ENCODE data around the gene CIDEB.

- TF ChIP-seq ZNF281 (CRISPR knock-in tag; IDR thresholded peaks at IDR 0.05; ENCODE audit: borderline replicate concordance) (no peak), CTCF (CRISPR knock-in tag; IDR thresholded peaks at IDR 0.05) (no peak), SMARCE1 (IDR thresholded peaks at IDR 0.05; ENCODE audit: borderline replicate concordance) (no peak), ZNF382 (CRISPR knock-in tag; IDR thresholded peaks at IDR 0.05; ENCODE audit: borderline replicate concordance) (no peak), KLF15 (CRISPR knock-in tag; IDR thresholded peaks at IDR 0.05; ENCODE audit: borderline replicate concordance) (no peak), HNRNPH1 (optimal IDR thresholded peaks at IDR 0.05; ENCODE audit: low read depth, low read length) (no peak), SNAPC2 (CRISPR knock-in tag; IDR thresholded peaks at IDR 0.05) (no peak), ZBTB7A (CRISPR knock-in tag; IDR thresholded peaks at IDR 0.05) (no peak), ATF2 (CRISPR knock-in tag; IDR thresholded peaks at IDR 0.05) (no peak)
These were observed 23.8 kb downstream of the CIDEB start for GRCh38 chr14:24283796-24284460.

Data from HepG2 (cell line).